BLaER1 (cell line): ENCODE results near the gene DSTYK.
"Not testable (repeated sequence)": the region's sequence is repeated elsewhere in the genome, so short reads cannot be mapped to it uniquely, and the experiment has no call there.

Experiments
- H3K27ac ChIP-seq: shearing (Covaris generic); formaldehyde crosslinking; 2 replicates; pipeline ENCODE4 v1.8.1; 2022
- H3K27me3 ChIP-seq: shearing (Covaris generic); formaldehyde crosslinking; 2 replicates; pipeline ENCODE4 v1.8.1; 2022
- H3K36me3 ChIP-seq: shearing (Covaris generic); formaldehyde crosslinking; 2 replicates; pipeline ENCODE4 v1.8.1; 2022
- H3K4me1 ChIP-seq: shearing (Covaris generic); formaldehyde crosslinking; 2 replicates; pipeline ENCODE4 v1.8.1; 2022
- H3K4me2 ChIP-seq: shearing (Covaris generic); formaldehyde crosslinking; 2 replicates; pipeline ENCODE4 v1.8.1; 2022
- H3K4me3 ChIP-seq: shearing (Covaris generic); formaldehyde crosslinking; 2 replicates; pipeline ENCODE4 v1.8.1; 2022
- H3K9ac ChIP-seq: shearing (Covaris generic); formaldehyde crosslinking; 2 replicates; pipeline ENCODE4 v1.8.1; 2022
- H3K9me3 ChIP-seq: shearing (Covaris generic); formaldehyde crosslinking; 2 replicates; pipeline ENCODE4 v1.8.1; 2022
- H4K20me1 ChIP-seq: shearing (Covaris generic); formaldehyde crosslinking; 2 replicates; pipeline ENCODE4 v1.8.1; 2022
- Cebpa-rat ChIP-seq: shearing (Covaris generic); IDR thresholded peaks from 2 replicates; pipeline ENCODE4 v1.8.1; 2022

The DSTYK gene

DNA sequence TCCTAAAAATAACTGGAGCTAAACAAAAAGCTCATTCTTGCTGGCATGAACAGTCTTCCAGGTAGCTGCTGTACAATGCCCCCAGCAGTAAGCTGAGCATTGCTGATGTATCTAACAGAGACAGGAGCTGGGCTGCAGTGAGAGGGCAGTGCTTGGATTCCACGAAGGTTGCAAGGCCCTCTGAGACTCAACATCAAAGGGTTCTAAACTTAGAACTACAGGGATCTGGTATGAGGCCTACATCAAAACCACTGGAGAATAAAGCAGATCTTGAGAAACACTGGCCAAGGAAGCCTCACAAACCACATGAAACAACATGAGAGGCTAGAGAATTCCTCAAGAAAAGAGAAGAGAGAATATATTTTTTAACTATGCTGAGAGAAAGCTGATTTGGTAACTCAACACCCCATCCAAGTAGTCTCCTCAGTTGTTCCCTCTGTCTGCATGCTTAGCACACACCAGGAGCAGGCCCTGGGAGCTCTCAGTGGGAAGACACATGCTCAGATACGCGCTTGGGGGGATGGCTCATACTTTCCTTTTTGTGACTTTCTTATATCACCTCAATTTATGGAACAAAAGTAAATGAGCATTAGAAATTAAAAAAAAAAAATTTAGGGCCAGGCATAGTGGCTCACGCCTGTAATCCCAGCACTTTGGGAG is 27.7 kb downstream of the DSTYK start:
- TF ChIP-seq Cebpa-rat = no peak
- H3K36me3 ChIP-seq = peaks cover 8% of the 10 kb centered on the region
- peaks cover 33% of the 10 kb centered on the region for H3K4me1 ChIP-seq
- H3K9ac ChIP-seq = peak overlapping the region; percentile 13; the same call in 1 of the 2 replicates
- H3K4me3 ChIP-seq = no peak overlapping the region
- H3K27ac ChIP-seq = no peak overlapping the region
- no peaks in the 10 kb centered on the region for H3K27me3 ChIP-seq
- H3K9me3 ChIP-seq = no peaks in the 10 kb centered on the region
- peak overlapping the region; percentile 59 for H3K4me2 ChIP-seq
- H4K20me1 ChIP-seq = peaks cover 77% of the 10 kb centered on the region

DNA sequence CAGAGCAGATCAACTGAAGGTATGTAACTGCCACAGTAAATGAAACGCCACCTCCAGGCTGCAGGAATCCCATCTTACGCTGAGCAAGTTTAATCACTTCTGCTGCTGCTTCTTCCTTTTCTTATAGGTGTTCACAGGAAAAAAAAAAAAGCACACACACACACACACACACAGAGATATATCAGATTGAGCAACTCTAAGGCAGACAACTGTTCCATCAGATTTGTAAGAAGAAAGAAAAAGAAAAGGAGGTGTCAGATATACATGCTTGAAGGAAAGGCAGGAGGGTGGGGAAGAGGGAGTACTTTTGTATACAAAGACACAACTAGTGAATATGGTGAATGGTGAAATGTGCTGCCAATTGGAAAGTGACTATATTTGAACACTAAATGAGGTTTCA is 28.6 kb downstream of the DSTYK start:
- Histone ChIP-seq H3K36me3 (peaks cover 8% of the 10 kb centered on the region), H3K9me3 (no peaks in the 10 kb centered on the region), H3K27me3 (no peaks in the 10 kb centered on the region), H3K4me3 (no peak overlapping the region), H3K9ac (no peak overlapping the region), H3K4me2 (peak overlapping the region; percentile 59), H3K27ac (no peak overlapping the region), H3K4me1 (peaks cover 33% of the 10 kb centered on the region), H4K20me1 (peaks cover 71% of the 10 kb centered on the region)
- TF ChIP-seq Cebpa-rat = no peak

DNA sequence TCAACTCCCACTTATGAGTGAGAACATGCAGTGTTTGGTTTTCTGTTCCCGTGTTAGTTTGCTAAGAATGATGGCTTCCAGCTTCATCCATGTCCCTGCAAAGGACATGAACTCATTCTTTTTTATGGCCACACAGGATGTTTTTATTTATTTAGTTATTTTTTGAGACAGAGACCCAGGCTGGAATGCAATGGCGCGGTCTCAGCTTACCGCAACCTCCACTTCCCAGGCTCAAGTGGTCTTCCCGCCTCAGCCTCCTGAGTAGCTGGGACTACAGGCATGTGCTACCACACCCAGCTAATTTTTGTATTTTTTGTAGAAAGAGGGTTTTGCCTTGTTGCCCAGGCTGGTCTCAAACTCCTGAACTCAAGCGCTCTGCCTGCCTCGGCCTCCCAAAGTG is 31.2 kb downstream of the DSTYK start:
- H3K9me3 ChIP-seq, H3K27me3 ChIP-seq, H3K4me2 ChIP-seq, H3K4me3 ChIP-seq, H3K27ac ChIP-seq, H3K9ac ChIP-seq: not testable (repeated sequence)
- Histone ChIP-seq H4K20me1 (peaks cover 52% of the 10 kb centered on the region), H3K4me1 (peaks cover 19% of the 10 kb centered on the region), H3K36me3 (peaks cover 15% of the 10 kb centered on the region; the same call in 1 of the 2 replicates)

DNA sequence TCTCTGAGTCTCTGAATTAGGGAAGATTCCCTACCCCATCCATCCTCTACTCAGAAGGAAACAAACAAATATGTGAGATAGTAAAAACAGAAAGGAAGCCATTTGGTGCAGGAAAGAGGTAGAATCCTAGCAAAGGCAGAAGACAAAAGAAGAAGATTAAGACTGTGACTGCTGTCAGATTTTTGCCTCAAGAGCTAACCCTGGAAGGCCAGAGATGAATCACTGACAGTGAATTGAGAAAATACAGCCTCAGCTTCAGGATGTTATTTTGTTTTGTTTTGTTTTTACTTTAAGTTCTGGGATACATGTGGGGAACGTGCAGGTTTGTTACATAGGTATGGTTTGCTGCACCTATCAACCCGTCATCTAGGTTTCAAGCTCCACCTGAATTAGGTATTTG is 31.7 kb downstream of the DSTYK start:
- Histone ChIP-seq H3K36me3 (peaks cover 20% of the 10 kb centered on the region; the same call in 1 of the 2 replicates), H3K9ac (no peak overlapping the region), H3K4me1 (peaks cover 19% of the 10 kb centered on the region), H3K4me2 (no peak overlapping the region), H3K27me3 (no peaks in the 10 kb centered on the region), H3K4me3 (no peak overlapping the region), H4K20me1 (peaks cover 47% of the 10 kb centered on the region), H3K9me3 (no peaks in the 10 kb centered on the region), H3K27ac (no peak overlapping the region)
- TF ChIP-seq Cebpa-rat = no peak

- TF ChIP-seq Cebpa-rat = no peak
- no peak overlapping the region for H3K27ac ChIP-seq
- no peak overlapping the region for H3K4me2 ChIP-seq
- H4K20me1 ChIP-seq = 0 out of 2 replicates have a peak, but pooled peaks cover 23% of the 10 kb centered on the region
- H3K4me3 ChIP-seq = no peak overlapping the region
- no peaks in the 10 kb centered on the region for H3K9me3 ChIP-seq
- H3K9ac ChIP-seq = no peak overlapping the region
- H3K27me3 ChIP-seq = no peaks in the 10 kb centered on the region
- 0 out of 2 replicates have a peak, but pooled peaks cover 8% of the 10 kb centered on the region for H3K4me1 ChIP-seq
- H3K36me3 ChIP-seq = peaks cover 23% of the 10 kb centered on the region
Measured at GRCh38 chr1:205172729-205173366, 38.7 kb downstream of the DSTYK start.

GRCh38 chr1:205171369-205171768 is 40.1 kb downstream of the DSTYK start:
- Histone ChIP-seq H3K4me1 (0 out of 2 replicates have a peak, but pooled peaks cover 8% of the 10 kb centered on the region), H3K27ac (no peak overlapping the region), H3K27me3 (no peaks in the 10 kb centered on the region), H3K4me3 (no peak overlapping the region), H3K36me3 (peaks cover 32% of the 10 kb centered on the region), H3K4me2 (no peak overlapping the region), H3K9ac (no peak overlapping the region), H3K9me3 (no peaks in the 10 kb centered on the region), H4K20me1 (0 out of 2 replicates have a peak, but pooled peaks cover 27% of the 10 kb centered on the region)
- no peak for TF ChIP-seq Cebpa-rat

DNA sequence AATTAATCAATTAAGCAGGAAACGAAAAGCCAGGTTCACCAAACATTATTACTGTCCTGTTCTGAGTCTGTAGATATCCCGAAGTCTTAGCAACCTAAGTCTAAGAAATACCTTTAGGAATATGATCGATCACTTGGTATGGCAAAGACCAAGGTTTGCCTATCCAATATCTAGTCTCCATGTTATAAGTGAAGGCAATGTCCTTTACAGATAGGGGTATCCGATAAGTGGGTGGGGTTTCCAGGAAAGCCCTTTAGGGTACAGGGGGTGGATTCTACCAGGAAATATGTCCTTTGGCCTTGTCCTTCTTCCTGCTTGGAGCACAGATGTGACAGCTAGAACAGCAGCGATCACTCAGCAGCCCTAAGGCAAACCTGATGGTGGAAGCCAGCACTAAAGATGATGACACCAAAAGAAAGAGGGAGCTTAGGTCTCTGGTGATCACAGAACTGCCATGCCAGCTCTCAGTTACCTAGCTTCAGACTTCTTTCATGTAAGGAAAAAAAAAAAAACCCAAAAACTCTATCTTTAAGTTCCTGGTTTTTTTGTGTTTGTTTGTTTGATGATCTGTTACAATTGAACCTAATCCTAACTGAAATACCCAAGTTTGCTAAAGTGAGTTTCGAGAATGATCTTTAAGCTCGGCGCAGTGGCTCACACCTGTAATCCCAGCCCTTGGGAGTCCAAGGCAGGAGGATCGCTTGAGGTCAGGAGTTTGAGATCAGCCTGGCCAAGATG is 40.8 kb downstream of the DSTYK start:
- Histone ChIP-seq H3K9me3 (no peaks in the 10 kb centered on the region), H3K27ac (no peak overlapping the region), H3K36me3 (peaks cover 30% of the 10 kb centered on the region), H3K27me3 (no peaks in the 10 kb centered on the region), H3K9ac (no peak overlapping the region), H4K20me1 (0 out of 2 replicates have a peak, but pooled peaks cover 27% of the 10 kb centered on the region), H3K4me2 (no peak overlapping the region), H3K4me3 (no peak overlapping the region), H3K4me1 (0 out of 2 replicates have a peak, but pooled peaks cover 8% of the 10 kb centered on the region)
- no peak for TF ChIP-seq Cebpa-rat

- H3K36me3 ChIP-seq = peaks cover 25% of the 10 kb centered on the region
Measured at GRCh38 chr1:205169248-205169647, 42.3 kb downstream of the DSTYK start.

DNA sequence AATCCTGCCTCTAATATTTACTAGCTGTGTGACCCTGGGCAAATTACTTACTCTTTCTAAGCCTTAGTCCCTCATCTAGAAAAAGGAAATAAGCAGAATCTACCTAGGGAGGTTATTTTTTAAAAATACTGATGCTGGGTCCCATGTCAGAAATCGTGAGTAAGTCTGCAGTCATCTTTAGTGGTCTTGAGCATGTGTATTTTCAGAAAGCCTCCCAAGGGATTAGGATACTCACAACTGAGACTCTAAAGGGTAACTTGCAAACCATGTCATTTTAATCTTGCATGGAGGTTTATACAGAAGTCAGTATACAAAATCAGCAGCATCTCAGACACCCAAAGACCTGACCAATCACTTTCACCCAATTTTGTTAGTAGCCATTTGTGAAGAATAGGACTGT is 43.2 kb downstream of the DSTYK start:
- H3K4me3 ChIP-seq = no peak overlapping the region
- H3K27me3 ChIP-seq = no peaks in the 10 kb centered on the region
- no peak for TF ChIP-seq Cebpa-rat
- H3K9ac ChIP-seq = no peak overlapping the region
- no peak overlapping the region for H3K27ac ChIP-seq
- no peaks in the 10 kb centered on the region for H3K9me3 ChIP-seq
- 0 out of 2 replicates have a peak, but pooled peaks cover 27% of the 10 kb centered on the region for H4K20me1 ChIP-seq
- H3K4me1 ChIP-seq = 0 out of 2 replicates have a peak, but pooled peaks cover 8% of the 10 kb centered on the region
- no peak overlapping the region for H3K4me2 ChIP-seq
- peaks cover 35% of the 10 kb centered on the region for H3K36me3 ChIP-seq

More at GRCh38 chr1:205169248-205169647, 42.3 kb downstream of the DSTYK start:
- no peak overlapping the region for H3K4me2 ChIP-seq
- H4K20me1 ChIP-seq = 0 out of 2 replicates have a peak, but pooled peaks cover 27% of the 10 kb centered on the region
- no peaks in the 10 kb centered on the region for H3K27me3 ChIP-seq
- H3K9ac ChIP-seq = no peak overlapping the region
- no peak overlapping the region for H3K27ac ChIP-seq
- no peaks in the 10 kb centered on the region for H3K9me3 ChIP-seq
- TF ChIP-seq Cebpa-rat = no peak
- no peak overlapping the region for H3K4me3 ChIP-seq
- 0 out of 2 replicates have a peak, but pooled peaks cover 8% of the 10 kb centered on the region for H3K4me1 ChIP-seq
